NT2/D1 (cell line): ENCODE data around the gene NF1.
"Not testable (repeated sequence)": the region's sequence is repeated elsewhere in the genome, so short reads cannot be mapped to it uniquely, and the experiment has no call there.

ENCODE experiments used
- SUZ12 ChIP-seq: IDR thresholded peaks from 2 replicates; pipeline ENCODE4 v1.6.1; 2011; ENCODE audit not compliant: insufficient read length, insufficient read depth; ENCODE audit errors: extremely low read depth
- YY1 ChIP-seq: IDR thresholded peaks from 2 replicates; pipeline ENCODE4 v1.6.1; 2011; ENCODE audit not compliant: insufficient read length, insufficient read depth

DNA sequence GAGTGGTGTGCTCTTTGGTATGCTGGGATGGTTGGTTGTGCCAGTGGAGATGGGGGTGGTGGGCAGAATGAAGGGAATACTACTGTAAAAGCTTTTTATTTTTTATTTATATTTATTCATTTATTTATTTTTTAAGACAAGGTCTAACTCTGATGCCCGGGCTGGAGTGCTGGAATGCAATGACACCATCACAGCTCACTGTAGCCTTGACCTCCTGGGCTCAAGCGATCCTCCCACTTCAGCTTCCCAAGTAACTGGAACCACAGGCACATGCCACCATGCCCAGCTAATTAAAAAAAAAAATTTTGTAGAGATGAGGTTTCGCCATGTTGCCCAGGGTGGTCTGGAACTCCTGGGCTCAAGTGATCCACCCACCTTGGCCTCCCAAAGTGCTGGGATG, 4.1 kb upstream of the NF1 start:
- not testable (repeated sequence) for TF ChIP-seq YY1, SUZ12
